Measurements from ENCODE around the gene OSCP1.
"Not testable (repeated sequence)": the region's sequence is repeated elsewhere in the genome, so short reads cannot be mapped to it uniquely, and the experiment has no call there.

OSCP1 gene, protein sequence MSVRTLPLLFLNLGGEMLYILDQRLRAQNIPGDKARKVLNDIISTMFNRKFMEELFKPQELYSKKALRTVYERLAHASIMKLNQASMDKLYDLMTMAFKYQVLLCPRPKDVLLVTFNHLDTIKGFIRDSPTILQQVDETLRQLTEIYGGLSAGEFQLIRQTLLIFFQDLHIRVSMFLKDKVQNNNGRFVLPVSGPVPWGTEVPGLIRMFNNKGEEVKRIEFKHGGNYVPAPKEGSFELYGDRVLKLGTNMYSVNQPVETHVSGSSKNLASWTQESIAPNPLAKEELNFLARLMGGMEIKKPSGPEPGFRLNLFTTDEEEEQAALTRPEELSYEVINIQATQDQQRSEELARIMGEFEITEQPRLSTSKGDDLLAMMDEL

DNA sequence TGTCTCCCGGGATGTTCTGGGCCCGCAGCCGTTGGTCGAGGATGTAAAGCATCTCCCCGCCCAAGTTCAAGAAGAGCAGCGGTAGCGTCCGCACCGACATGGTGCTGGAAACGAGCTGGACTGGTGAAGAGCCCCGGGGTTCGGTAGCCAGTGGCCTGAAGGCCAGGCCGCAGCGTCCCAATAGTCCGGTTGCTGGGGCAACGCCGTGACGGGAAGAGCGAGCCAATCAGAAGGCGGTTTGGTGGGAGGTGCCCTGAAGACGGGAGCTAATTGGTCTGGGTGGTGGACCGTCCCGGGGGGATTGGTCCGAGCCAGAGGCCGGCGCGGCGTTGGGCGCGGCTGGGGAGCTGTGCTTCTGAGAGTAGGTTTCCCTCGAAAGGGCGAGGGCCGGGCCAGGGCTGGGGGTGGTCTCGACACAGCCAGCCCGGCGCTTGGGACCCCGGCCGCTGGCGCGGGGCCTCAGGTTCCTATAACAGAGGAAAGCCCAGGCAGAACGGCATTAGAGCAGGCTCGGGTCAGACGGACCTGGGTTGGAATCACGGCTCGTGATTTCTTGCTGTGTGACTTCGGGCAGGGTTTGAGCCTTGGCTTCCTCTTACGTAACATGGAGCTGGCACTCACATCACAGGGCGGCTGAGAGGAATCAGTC is at the start of gene OSCP1:
Gene OSCP1, minus strand, starts transcription at position 182 of the 649 bp plus-strand sequence. Its CDS starts 82 bp downstream, at position 100.
- peak; percentile 95 for DNase-seq

- DNase-seq = no peak
Measured at GRCh38 chr1:36497207-36497606, 47.0 kb upstream of the OSCP1 start.

- no peak for DNase-seq
Measured at GRCh38 chr1:36494971-36495370, 44.7 kb upstream of the OSCP1 start.

- no peak for DNase-seq
Measured at GRCh38 chr1:36493524-36493923, 43.3 kb upstream of the OSCP1 start.

- DNase-seq = no peak
Measured at GRCh38 chr1:36492491-36492890, 42.2 kb upstream of the OSCP1 start.

DNA sequence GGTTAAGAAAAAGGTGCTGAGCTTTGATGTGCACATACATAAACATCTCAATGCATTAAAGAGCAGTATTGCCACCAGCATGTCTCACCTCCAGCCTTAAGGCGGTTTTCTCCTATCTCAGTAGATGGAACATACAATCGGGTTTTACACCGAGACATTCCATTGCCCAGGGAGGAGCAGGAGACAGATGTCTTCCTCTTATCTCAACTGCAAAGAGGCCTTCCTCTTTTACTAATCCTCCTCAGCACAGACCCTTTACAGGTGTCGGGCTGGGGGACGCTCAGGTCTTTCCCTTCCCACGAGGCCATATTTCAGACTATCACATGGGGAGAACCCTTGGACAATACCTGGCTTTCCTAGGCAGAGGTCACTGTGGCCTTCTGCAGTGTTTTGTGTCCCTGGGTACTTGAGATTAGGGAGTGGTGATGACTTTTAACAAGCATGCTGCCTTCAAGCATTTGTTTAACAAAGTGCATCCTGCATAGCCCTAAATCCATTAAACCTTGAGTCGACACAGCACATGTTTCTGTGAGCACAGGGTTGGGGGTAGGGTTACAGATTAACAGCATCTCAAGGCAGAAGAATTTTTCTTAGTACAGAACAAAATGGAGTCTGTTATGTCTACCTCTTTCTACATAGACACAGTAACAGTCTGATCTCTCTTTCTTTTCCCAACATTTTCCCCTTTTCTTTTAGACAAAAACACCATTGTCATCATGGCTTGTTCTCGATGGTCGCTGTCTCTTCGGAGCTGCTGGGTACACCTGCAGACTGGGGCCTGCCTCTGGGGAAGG is 39.2 kb upstream of the OSCP1 start:
- not testable (repeated sequence) for DNase-seq

DNA sequence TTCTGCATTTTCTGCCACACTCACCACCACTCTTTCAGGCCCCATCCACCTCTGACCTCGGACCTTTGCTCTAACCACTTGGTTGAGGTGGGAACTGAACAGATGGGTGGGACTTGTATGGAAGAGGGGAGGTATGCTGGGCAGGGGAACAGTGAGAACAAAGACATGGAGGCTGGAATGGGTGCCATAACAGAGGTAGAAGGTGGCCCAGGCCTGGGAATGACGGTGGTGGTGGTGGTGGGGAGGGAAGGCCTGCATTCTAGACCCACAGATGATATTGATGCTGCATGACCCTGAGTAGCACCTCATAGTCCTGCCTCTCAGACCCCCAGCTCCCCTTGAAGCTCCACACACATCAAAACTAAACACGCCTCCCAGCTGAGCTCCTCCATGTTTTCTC is 37.7 kb upstream of the OSCP1 start:
- no peak for DNase-seq

DNA sequence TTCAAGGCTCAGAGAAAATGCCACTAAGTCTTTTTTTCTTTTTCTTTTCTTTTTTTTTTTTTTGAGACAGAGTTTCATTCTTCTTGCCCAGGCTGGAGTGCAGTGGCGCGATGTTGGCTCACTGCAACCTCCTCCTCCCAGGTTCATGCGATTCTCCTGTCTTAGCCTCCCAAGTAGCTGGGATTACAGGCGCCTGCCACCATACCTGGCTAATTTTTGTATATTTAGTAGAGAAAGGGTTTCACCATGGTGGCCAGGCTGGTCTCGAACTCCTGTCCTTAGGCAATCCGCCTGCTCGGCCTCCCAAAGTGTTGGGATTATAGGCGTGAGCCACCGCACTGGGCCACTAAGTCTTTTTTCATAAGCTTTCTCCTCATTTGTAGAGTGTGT is 37.1 kb upstream of the OSCP1 start:
- not testable (repeated sequence) for DNase-seq

DNA sequence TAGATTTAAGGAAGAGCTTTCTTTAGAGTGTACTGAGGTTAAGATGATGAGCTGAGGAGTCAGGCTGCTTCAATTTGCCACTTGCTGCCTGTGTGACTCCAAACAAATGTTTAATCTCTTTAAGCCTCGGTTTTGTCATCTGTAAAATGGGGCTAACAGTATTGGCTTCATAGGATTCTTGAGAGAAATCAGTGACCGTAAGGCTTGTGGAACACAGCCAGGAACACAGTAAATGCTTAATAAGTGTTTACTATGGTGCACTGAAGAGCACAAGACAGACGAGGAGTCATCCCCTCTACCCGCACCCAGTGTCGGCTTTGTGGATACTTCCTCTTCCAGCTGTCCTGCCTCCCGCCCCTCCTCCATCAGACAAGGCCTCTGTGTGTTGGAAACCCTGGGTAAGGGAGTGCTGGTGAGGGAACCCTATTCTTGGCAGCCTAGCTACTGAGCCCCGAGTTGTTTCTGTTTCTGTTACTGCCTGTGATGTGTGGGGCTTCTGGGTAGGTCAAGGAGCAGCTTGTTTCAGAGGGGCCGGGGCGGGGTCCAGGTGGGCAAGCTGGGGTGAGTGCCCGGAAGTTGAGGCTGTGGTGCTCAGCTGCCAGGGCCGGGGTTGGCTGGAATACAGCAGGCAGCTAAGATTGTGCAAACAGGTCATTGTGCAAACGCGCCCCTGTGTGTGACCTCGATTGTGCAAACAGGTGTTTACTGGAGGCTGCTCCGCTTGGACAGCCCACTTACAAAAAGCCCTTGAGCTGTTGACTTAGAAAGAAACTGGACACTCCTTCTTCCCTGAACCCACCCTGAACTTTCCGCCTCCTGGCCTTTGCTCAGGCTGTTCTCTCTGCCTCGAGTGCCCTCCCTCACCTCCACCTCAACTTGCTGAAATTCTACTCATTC is 36.4 kb upstream of the OSCP1 start:
- DNase-seq = no peak

DNA sequence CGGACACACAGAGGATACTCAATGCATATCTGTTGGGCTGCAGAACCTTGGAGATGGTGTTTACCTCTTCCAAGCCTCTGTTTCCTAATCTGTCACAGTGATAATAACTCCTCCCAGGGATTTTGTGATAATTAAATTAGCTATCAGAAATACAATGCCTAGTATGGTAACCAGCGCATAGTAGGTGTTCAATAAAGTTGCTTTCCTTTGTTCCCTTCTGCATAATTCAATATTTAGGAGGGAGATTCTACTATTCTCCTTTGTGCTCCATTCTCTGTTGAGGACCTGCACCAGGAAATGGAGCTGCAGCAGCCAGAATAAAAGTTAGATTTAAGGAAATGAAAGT is 35.8 kb upstream of the OSCP1 start:
- no peak for DNase-seq

DNA sequence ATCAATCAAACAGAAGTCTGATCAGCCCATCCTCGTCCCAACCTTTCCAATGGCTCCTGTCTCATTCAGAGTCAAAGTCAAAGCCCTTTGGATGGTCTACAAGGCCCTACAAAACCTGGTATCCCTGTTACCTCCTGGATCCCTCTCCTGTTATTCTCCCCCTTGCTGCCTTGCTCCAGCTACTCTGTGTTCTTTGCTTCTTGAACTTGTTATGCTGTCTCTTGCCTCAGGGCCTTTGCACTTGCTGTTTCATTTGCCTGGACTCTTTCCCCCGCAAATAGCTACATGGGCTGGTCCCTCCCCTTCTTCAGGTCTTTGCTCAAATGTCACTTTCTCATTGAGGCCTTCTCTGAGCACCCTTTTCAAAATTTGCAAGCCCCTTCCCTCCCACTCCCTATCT is 33.8 kb upstream of the OSCP1 start:
- DNase-seq = no peak

- peak; percentile 54 for DNase-seq
Measured at GRCh38 chr1:36482724-36483388, 32.6 kb upstream of the OSCP1 start, which contains the start of gene CSF3R. CSF3R (minus strand) TSS chr1:36482913; CDS start chr1:36479496, 3,417 bp downstream.

DNA sequence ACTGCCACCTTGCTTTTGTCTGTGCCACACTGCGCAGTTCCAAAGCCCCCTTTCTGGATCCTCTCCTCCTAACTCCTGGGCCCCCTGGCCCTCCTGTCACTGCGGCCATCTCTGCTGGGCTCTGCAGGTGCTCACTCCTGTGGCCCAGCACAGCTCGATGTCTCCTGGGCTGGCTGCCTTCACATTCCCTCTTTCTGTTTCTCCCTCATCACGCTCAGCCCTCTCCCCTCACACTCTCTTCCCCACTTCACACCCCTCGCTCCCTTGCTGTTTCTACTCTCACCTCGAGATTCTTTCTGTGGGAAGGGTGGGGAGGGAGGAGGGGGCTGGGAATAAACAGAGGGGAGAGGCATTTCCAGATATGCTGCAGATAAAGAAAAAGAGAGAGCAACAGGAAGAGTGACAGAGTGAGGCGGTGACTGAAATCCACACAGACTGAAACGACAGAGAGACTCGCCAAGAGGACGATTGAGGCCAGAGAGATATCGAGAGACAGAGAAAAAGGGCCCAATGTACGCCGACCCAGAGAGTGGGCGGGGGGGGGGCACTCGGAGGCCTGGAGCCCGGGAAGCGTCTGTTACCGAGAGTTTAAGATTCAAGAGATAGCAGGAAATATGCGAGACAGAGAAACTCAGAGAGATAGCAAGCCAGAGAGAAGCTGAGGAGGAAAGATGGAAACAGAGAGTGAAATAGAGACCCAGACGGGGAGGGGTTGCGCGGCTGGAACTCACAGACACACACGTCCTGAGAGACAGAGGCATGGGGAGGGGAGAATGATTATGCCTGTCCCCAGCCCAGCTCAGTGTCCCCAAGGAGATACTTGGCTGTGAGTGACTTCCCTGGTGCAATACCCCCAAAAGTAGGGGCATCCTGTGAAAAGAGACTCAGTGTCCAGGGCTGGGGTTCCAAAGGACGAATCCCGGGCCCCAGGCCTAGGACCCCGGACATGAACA is 31.8 kb upstream of the OSCP1 start:
- no peak for DNase-seq

GRCh38 chr1:36481091-36481490 is 30.8 kb upstream of the OSCP1 start:
- DNase-seq = no peak

DNA sequence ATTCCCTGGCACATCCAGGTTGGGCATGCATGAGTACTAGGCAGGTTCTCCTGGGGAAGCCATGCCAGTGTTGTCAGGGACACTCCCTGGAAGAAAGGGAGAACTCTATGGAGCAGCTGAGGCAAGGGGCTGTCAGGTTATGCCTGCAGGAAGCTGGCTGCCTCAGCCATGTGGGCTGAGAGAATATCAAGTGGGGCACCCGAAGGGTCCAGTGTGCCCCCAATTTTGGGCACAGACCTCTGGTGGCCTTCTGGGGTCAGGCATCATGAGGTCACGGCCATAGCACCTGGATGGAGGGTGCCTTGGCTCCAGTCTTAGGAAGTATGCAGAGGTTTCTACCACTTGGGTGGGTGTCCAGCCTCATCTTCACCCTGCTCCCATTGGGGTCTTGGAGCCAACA is 29.9 kb upstream of the OSCP1 start:
- no peak for DNase-seq

DNA sequence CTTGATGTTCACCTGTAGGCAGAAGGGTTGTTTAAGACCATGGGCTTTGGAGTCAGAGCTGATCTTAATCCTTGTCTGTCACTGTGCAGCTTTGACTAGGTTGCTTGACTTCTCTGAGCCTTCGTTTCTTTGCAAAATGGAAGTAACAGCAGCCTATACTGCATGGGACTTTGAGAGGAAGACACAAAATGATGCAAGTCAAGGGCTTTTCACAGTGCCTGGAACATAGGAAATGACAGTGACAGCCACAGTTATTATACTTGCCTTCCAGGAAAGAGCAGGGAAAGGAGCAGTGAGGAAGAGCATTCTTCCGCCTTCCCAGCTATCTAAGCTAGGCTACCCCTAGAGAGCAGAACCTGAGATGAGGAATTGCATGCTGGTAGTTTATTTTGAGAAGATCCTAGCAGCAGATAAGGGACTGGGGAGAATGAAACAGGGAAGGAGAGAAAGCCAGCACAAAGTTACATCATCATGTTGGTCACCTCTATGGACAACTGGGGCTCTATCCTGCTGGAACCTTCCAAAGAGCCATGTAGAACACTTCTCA is 29.3 kb upstream of the OSCP1 start:
- no peak for DNase-seq

GRCh38 chr1:36477615-36478014 is 27.4 kb upstream of the OSCP1 start:
- not testable (repeated sequence) for DNase-seq

- DNase-seq = no peak
Measured at GRCh38 chr1:36476945-36477344, 26.7 kb upstream of the OSCP1 start.

- peak; percentile 20 for DNase-seq
Measured at GRCh38 chr1:36475910-36476604, 25.8 kb upstream of the OSCP1 start.

- no peak for DNase-seq
Measured at GRCh38 chr1:36475341-36475740, 25.1 kb upstream of the OSCP1 start.

All from NCI-H2171 treated with DMSO at 0.1 percent for 48 hours (cell line).